Measurements from ENCODE around the gene USO1. TPM values are rescaled to one million over a fixed set of nuclear protein-coding genes. Genes with fewer than 3 reads are reported as not detected.
"Not testable (repeated sequence)": the region's sequence is repeated elsewhere in the genome, so short reads cannot be mapped to it uniquely, and the experiment has no call there.

The USO1 gene
- total RNA-seq, 1 donor = 203 TPM

- no peak for TF ChIP-seq CTCF (IDR thresholded peaks at IDR 0.05; ENCODE audit: insufficient read depth, low read depth, low read length)
- H3K4me3 ChIP-seq (ENCODE audit: low read depth, low read length) = no peak overlapping the region
- DNase-seq (ENCODE audit: low read depth) = no peak
Measured at GRCh38 chr4:75722417-75722816, 2.0 kb upstream of the USO1 start.

- peak; percentile 43 for DNase-seq (ENCODE audit: low read depth)
- peak overlapping the region; percentile 68 for H3K4me3 ChIP-seq (ENCODE audit: low read depth, low read length)
- no peak for TF ChIP-seq CTCF (IDR thresholded peaks at IDR 0.05; ENCODE audit: insufficient read depth, low read depth, low read length)
Measured at GRCh38 chr4:75723163-75724065, 963 bp upstream of the USO1 start.

GRCh38 chr4:75724867-75725724, 719 bp downstream of the USO1 start:
- peak; percentile 89 for DNase-seq (ENCODE audit: low read depth)
- H3K4me3 ChIP-seq (ENCODE audit: low read depth, low read length) = peak overlapping the region; percentile 100
- TF ChIP-seq CTCF (IDR thresholded peaks at IDR 0.05; ENCODE audit: insufficient read depth, low read depth, low read length) = no peak

GRCh38 chr4:75725942-75726538, 1.7 kb downstream of the USO1 start:
- DNase-seq (ENCODE audit: low read depth) = not testable (repeated sequence)

GRCh38 chr4:75726577-75726976, 2.2 kb downstream of the USO1 start:
- no peak for TF ChIP-seq CTCF (IDR thresholded peaks at IDR 0.05; ENCODE audit: insufficient read depth, low read depth, low read length)
- DNase-seq (ENCODE audit: low read depth) = peak; percentile 33
- H3K4me3 ChIP-seq (ENCODE audit: low read depth, low read length) = peak overlapping the region; percentile 100

More at GRCh38 chr4:75725942-75726538, 1.7 kb downstream of the USO1 start:
- peak overlapping the region; percentile 100 for H3K4me3 ChIP-seq (ENCODE audit: low read depth, low read length)

GRCh38 chr4:75727073-75727472, 2.7 kb downstream of the USO1 start:
- DNase-seq (ENCODE audit: low read depth) = peak; percentile 43
- peak overlapping the region; percentile 100 for H3K4me3 ChIP-seq (ENCODE audit: low read depth, low read length)
- no peak for TF ChIP-seq CTCF (IDR thresholded peaks at IDR 0.05; ENCODE audit: insufficient read depth, low read depth, low read length)
